Left renal cortex interstitium (tissue), 4 donors: ENCODE data around the gene OR13J1. TPM values are rescaled to one million over a fixed set of nuclear protein-coding genes. Genes with fewer than 3 reads are reported as not detected.
"Not testable (repeated sequence)": the region's sequence is repeated elsewhere in the genome, so short reads cannot be mapped to it uniquely, and the experiment has no call there.

Source experiments
- DNase-seq, 4 donors: peaks; one replicate each; pipeline ENCODE4 v3.0.0-alpha.2; 2013; ENCODE audit warnings: low read depth in 4 of 4, low spot score in 2 of 4, missing footprints in 1 of 4
- polyA plus RNA-seq, 4 donors: library from polyadenylated mRNA; unstranded; fragments of 120-200 nt; gene quantifications; one replicate each; pipeline ENCODE4 v1.2.1, GENCODE V29; 2013; ENCODE audit not compliant: insufficient read length in 4 of 4

OR13J1 gene
- not detected for polyA plus RNA-seq

- no peak for DNase-seq
Measured at GRCh38 chr9:35870351-35870923, at the start of gene OR13J1. OR13J1 (minus strand) TSS chr9:35870401; CDS start chr9:35870401, 0 bp downstream.

- DNase-seq = no peak
Measured at GRCh38 chr9:35919212-35920008, 49.2 kb upstream of the OR13J1 start.

GRCh38 chr9:35918780-35919179, 48.6 kb upstream of the OR13J1 start:
- no peak for DNase-seq

GRCh38 chr9:35917261-35917660, 47.1 kb upstream of the OR13J1 start:
- no peak for DNase-seq

- no peak for DNase-seq
Measured at GRCh38 chr9:35915681-35916294, 45.6 kb upstream of the OR13J1 start.

- no peak for DNase-seq
Measured at GRCh38 chr9:35914301-35914807, 44.2 kb upstream of the OR13J1 start.

- DNase-seq = not testable (repeated sequence)
Measured at GRCh38 chr9:35913429-35913828, 43.2 kb upstream of the OR13J1 start.

- no peak for DNase-seq
Measured at GRCh38 chr9:35912791-35913400, 42.7 kb upstream of the OR13J1 start.

- DNase-seq = no peak
Measured at GRCh38 chr9:35911690-35912089, 41.5 kb upstream of the OR13J1 start.

- DNase-seq = no peak
Measured at GRCh38 chr9:35910613-35911359, 40.6 kb upstream of the OR13J1 start.

GRCh38 chr9:35909687-35910612, 39.7 kb upstream of the OR13J1 start:
- no peak for DNase-seq

- DNase-seq = no peak
Measured at GRCh38 chr9:35909274-35909673, 39.1 kb upstream of the OR13J1 start, which contains the start of gene SPAAR. SPAAR (plus strand) TSS chr9:35909490; CDS start chr9:35910464, 974 bp downstream.

GRCh38 chr9:35908504-35909125, 38.4 kb upstream of the OR13J1 start:
- no peak for DNase-seq

GRCh38 chr9:35907711-35908503, 37.7 kb upstream of the OR13J1 start:
- peak in 1 of 4 donors; percentile 56 for DNase-seq

- no peak for DNase-seq
Measured at GRCh38 chr9:35906923-35907699, 36.9 kb upstream of the OR13J1 start.

- DNase-seq = no peak
Measured at GRCh38 chr9:35905912-35906679, 35.9 kb upstream of the OR13J1 start, which contains the start of gene HRCT1. HRCT1 (plus strand) TSS chr9:35906202; CDS start chr9:35906288, 86 bp downstream.
